ENCODE measurements around the gene ASTN2.

The ASTN2 gene

GRCh38 chr9:116792271-116792670 lies 622.6 kb downstream of the ASTN2 start:
- no peak for TF ChIP-seq CTCF (conservative IDR thresholded peaks at IDR 0.05)
- TF ChIP-seq ZFX (IDR thresholded peaks at IDR 0.05) = no peak
- no peak overlapping the region for H3K27ac ChIP-seq

- TF ChIP-seq CTCF (conservative IDR thresholded peaks at IDR 0.05) (no peak), ZFX (IDR thresholded peaks at IDR 0.05) (no peak)
- no peak overlapping the region for H3K27ac ChIP-seq
These were observed 623.5 kb downstream of the ASTN2 start for GRCh38 chr9:116791326-116791725.

GRCh38 chr9:116789081-116789480 lies 625.8 kb downstream of the ASTN2 start:
- H3K27ac ChIP-seq = no peak overlapping the region
- no peak for TF ChIP-seq ZFX (IDR thresholded peaks at IDR 0.05)
- no peak for TF ChIP-seq CTCF (conservative IDR thresholded peaks at IDR 0.05)

GRCh38 chr9:116786737-116787136 lies 628.1 kb downstream of the ASTN2 start:
- TF ChIP-seq CTCF (conservative IDR thresholded peaks at IDR 0.05) (no peak), ZFX (IDR thresholded peaks at IDR 0.05) (no peak)
- no peak overlapping the region for H3K27ac ChIP-seq

GRCh38 chr9:116777116-116777515 lies 637.7 kb downstream of the ASTN2 start:
- no peak overlapping the region for H3K27ac ChIP-seq
- TF ChIP-seq CTCF (conservative IDR thresholded peaks at IDR 0.05) (no peak), ZFX (IDR thresholded peaks at IDR 0.05) (no peak)

- no peak for TF ChIP-seq CTCF (conservative IDR thresholded peaks at IDR 0.05)
- TF ChIP-seq ZFX (IDR thresholded peaks at IDR 0.05) = no peak
- no peak overlapping the region for H3K27ac ChIP-seq
These were observed 640.3 kb downstream of the ASTN2 start for GRCh38 chr9:116774421-116775180.

- H3K27ac ChIP-seq = no peak overlapping the region
- TF ChIP-seq ZFX (IDR thresholded peaks at IDR 0.05) = no peak
- TF ChIP-seq CTCF (conservative IDR thresholded peaks at IDR 0.05) = no peak
These were observed 647.6 kb downstream of the ASTN2 start for GRCh38 chr9:116767219-116767618.
